Transverse colon (tissue), 3 donors: ENCODE measurements around the gene CRIP2.

Experiments
- POLR2A ChIP-seq: fragments of 450-650 bp; IDR thresholded peaks from one replicate; pipeline ENCODE4 v1.6.1; 2016; ENCODE audit warnings: antibody characterized with exemption, mild to moderate bottlenecking, moderate library complexity
- TF ChIP-seq, protein P1 (sequence below), 5 experiments: fragments of 200-600 bp in 3 of 5; fragments of 450-650 bp in 2 of 5; sonication (generic) in 3 of 5; IDR thresholded peaks; 1 replicate in 2 of 5; 2 replicates in 3 of 5; pipeline ENCODE4 v1.5.1; 2016 to 2017; ENCODE audit warnings: antibody characterized with exemption in 5 of 5, inconsistent platforms in 3 of 5, mild to moderate bottlenecking in 2 of 5, moderate library complexity in 1 of 5

DNA sequence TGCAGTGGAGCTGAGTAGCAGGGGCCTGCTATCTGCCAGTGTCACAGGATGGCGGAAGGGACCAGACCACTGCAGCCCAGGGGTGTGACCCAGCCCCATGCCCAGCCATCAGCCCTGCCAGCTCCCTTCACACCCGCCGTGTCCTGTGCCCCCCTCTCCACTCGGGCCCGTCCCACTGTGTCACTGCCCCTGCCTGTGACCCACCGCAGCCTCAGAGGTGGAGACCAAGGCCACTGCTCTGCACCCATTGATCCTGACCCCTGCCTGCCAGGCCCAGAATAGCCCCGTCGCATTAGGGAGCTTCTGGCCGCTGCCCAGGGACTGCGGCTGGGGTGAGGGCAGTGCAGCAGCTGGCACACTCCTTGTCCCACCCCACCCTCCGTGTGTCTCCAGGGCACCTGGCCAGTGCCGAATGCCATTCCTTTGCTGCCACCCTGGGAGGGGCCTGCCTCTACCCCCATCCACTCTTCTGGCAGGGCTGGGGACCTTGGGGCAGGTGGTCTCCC lies 2.1 kb upstream of the CRIP2 start:
- TF ChIP-seq, protein P1, sequence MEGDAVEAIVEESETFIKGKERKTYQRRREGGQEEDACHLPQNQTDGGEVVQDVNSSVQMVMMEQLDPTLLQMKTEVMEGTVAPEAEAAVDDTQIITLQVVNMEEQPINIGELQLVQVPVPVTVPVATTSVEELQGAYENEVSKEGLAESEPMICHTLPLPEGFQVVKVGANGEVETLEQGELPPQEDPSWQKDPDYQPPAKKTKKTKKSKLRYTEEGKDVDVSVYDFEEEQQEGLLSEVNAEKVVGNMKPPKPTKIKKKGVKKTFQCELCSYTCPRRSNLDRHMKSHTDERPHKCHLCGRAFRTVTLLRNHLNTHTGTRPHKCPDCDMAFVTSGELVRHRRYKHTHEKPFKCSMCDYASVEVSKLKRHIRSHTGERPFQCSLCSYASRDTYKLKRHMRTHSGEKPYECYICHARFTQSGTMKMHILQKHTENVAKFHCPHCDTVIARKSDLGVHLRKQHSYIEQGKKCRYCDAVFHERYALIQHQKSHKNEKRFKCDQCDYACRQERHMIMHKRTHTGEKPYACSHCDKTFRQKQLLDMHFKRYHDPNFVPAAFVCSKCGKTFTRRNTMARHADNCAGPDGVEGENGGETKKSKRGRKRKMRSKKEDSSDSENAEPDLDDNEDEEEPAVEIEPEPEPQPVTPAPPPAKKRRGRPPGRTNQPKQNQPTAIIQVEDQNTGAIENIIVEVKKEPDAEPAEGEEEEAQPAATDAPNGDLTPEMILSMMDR (IDR thresholded peaks at IDR 0.05): no peak
- TF ChIP-seq POLR2A: no peak
